GM23338 (cell line): ENCODE measurements around the gene GPR162. TPM values are rescaled to one million over a fixed set of nuclear protein-coding genes. Genes with fewer than 3 reads are reported as not detected.

ENCODE experiments used
- ATAC-seq: fragments of 200-7000 bp; cut with Tn5 transposase; 3 replicates; pipeline ENCODE4 v1.9.1; 2020
- DNase-seq: peaks from one replicate; pipeline ENCODE4 v3.0.0-alpha.2; 2015; ENCODE audit warnings: low spot score
- H2AFZ ChIP-seq: fragments of 200-600 bp; sonication (generic); 2 replicates; pipeline ENCODE4 v1.8.0; 2016; ENCODE audit warnings: antibody characterized with exemption, mild to moderate bottlenecking, moderate library complexity
- H3F3A ChIP-seq: fragments of 200-600 bp; sonication (generic); replicated peaks from 2 replicates; pipeline ENCODE4 v1.8.0; 2017; ENCODE audit warnings: antibody characterized with exemption, mixed run types, low read depth
- H3K27ac ChIP-seq: fragments of 200-600 bp; sonication (generic); 2 replicates; pipeline ENCODE4 v1.6.1; 2016; ENCODE audit warnings: low read depth
- H3K27me3 ChIP-seq: fragments of 200-600 bp; sonication (generic); 2 replicates; pipeline ENCODE4 v1.8.0; 2016; ENCODE audit warnings: mild to moderate bottlenecking, mixed run types, moderate library complexity; ENCODE audit not compliant: insufficient read depth
- H3K36me3 ChIP-seq: fragments of 200-600 bp; sonication (generic); 2 replicates; pipeline ENCODE4 v1.8.0; 2016; ENCODE audit warnings: mild to moderate bottlenecking; ENCODE audit not compliant: insufficient read depth
- H3K4me1 ChIP-seq: fragments of 200-600 bp; sonication (generic); 2 replicates; pipeline ENCODE4 v1.8.0; 2016; ENCODE audit warnings: mild to moderate bottlenecking, moderate library complexity; ENCODE audit not compliant: insufficient read depth
- H3K4me2 ChIP-seq: fragments of 200-600 bp; sonication (generic); 2 replicates; pipeline ENCODE4 v1.7.1; 2017; ENCODE audit warnings: mixed run types
- H3K4me3 ChIP-seq: fragments of 200-600 bp; sonication (generic); 2 replicates; pipeline ENCODE4 v1.6.1; 2016; ENCODE audit warnings: mixed run types
- H3K79me2 ChIP-seq: fragments of 200-600 bp; sonication (generic); replicated peaks from 2 replicates; pipeline ENCODE4 v1.8.0; 2017; ENCODE audit warnings: mild to moderate bottlenecking; ENCODE audit not compliant: insufficient read depth
- H3K9me2 ChIP-seq: fragments of 200-600 bp; sonication (generic); 2 replicates; pipeline ENCODE4 v1.8.0; 2017; ENCODE audit not compliant: insufficient read depth
- H4K20me1 ChIP-seq: fragments of 200-600 bp; sonication (generic); replicated peaks from 2 replicates; pipeline ENCODE4 v1.8.0; 2017; ENCODE audit warnings: mild to moderate bottlenecking; ENCODE audit not compliant: insufficient read depth
- H3K27ac Mint-ChIP-seq: 2 replicates; pipeline ENCODE4 v1.8.0; 2020; ENCODE audit warnings: inconsistent platforms, mild to moderate bottlenecking, moderate library complexity, mixed read lengths
- H3K27me3 Mint-ChIP-seq: 3 replicates; pipeline ENCODE4 v1.8.0; 2022; ENCODE audit warnings: low read depth, mild to moderate bottlenecking, moderate library complexity, mixed read lengths, inconsistent platforms; ENCODE audit not compliant: insufficient read depth, poor library complexity
- H3K36me3 Mint-ChIP-seq: 3 replicates; pipeline ENCODE4 v1.8.0; 2021; ENCODE audit warnings: low read depth, mild to moderate bottlenecking, inconsistent platforms, moderate library complexity, mixed read lengths
- H3K4me1 Mint-ChIP-seq: 3 replicates; pipeline ENCODE4 v1.8.0; 2020; ENCODE audit warnings: mild to moderate bottlenecking, inconsistent platforms, mixed read lengths
- H3K4me3 Mint-ChIP-seq: 3 replicates; pipeline ENCODE4 v1.8.0; 2021; ENCODE audit warnings: moderate library complexity, mild to moderate bottlenecking, inconsistent platforms, mixed read lengths
- H3K9me3 Mint-ChIP-seq: 3 replicates; pipeline ENCODE4 v1.8.0; 2020; ENCODE audit warnings: moderate library complexity, mild to moderate bottlenecking, inconsistent platforms, mixed read lengths
- CREB1 ChIP-seq: fragments of 250-450 bp; sonication (Bioruptor Pico); IDR thresholded peaks from 2 replicates; pipeline ENCODE4 v1.5.0; 2020; ENCODE audit warnings: low read depth, mild to moderate bottlenecking, moderate library complexity
- CTCF ChIP-seq, 2 experiments: fragments of 200-600 bp in 1 of 2; sonication (generic) in 1 of 2; conservative IDR thresholded peaks; 2 replicates each; pipeline versions ENCODE4 v1.5.1 to v1.6.1; 2016 to 2017; ENCODE audit warnings: antibody characterized with exemption in 2 of 2, low read depth in 2 of 2, mild to moderate bottlenecking in 2 of 2, moderate library complexity in 1 of 2
- ETS1 ChIP-seq: IDR thresholded peaks from 2 replicates; pipeline ENCODE4 v1.6.1; 2016; ENCODE audit warnings: antibody characterized with exemption
- EZH2 ChIP-seq: fragments of 200-600 bp; sonication (generic); IDR thresholded peaks from one replicate; pipeline ENCODE4 v1.8.0; 2017; ENCODE audit warnings: antibody characterized with exemption, mild to moderate bottlenecking, low read depth; ENCODE audit not compliant: unreplicated experiment
- EZH2phosphoT487 ChIP-seq: fragments of 200-600 bp; sonication (generic); IDR thresholded peaks from one replicate; pipeline ENCODE4 v1.8.1; 2018; ENCODE audit warnings: antibody characterized with exemption; ENCODE audit not compliant: unreplicated experiment
- JUNB ChIP-seq: IDR thresholded peaks from one replicate; pipeline ENCODE4 v1.6.1; 2016; ENCODE audit warnings: antibody characterized with exemption; ENCODE audit not compliant: unreplicated experiment
- NANOG ChIP-seq: IDR thresholded peaks from 2 replicates; pipeline ENCODE4 v1.6.1; 2016; ENCODE audit warnings: antibody characterized with exemption, borderline replicate concordance
- POLR2AphosphoS5 ChIP-seq: IDR thresholded peaks from 2 replicates; pipeline ENCODE4 v1.6.1; 2016; ENCODE audit warnings: antibody characterized with exemption, low read depth
- REST ChIP-seq: IDR thresholded peaks from one replicate; pipeline ENCODE4 v1.6.1; 2018; ENCODE audit warnings: antibody characterized with exemption; ENCODE audit not compliant: unreplicated experiment
- STAT1 ChIP-seq: IDR thresholded peaks from one replicate; pipeline ENCODE4 v1.6.1; 2016; ENCODE audit warnings: antibody characterized with exemption; ENCODE audit not compliant: unreplicated experiment
- ZNF114 ChIP-seq: fragments of 250-450 bp; sonication (Bioruptor Pico); IDR thresholded peaks from 2 replicates; pipeline ENCODE4 v1.5.0; 2020; ENCODE audit warnings: mild to moderate bottlenecking, moderate library complexity
- ZNF331 ChIP-seq: fragments of 250-450 bp; sonication (Bioruptor Pico); IDR thresholded peaks from 2 replicates; pipeline ENCODE4 v1.5.0; 2020; ENCODE audit warnings: low read depth, mild to moderate bottlenecking, moderate library complexity
- ZNF462 ChIP-seq: fragments of 250-450 bp; sonication (Bioruptor Pico); IDR thresholded peaks from 2 replicates; pipeline ENCODE4 v1.5.0; 2020; ENCODE audit warnings: mild to moderate bottlenecking, moderate library complexity
- polyA plus RNA-seq: library from polyadenylated mRNA; unstranded; fragments of >200 nt; fragmentation: Nextera tagmentation; extraction: Ambion mirVana; gene quantifications from 2 replicates; pipeline ENCODE4 v1.2.1, GENCODE V29; 2016
- total RNA-seq: library from RNA; depleted of rRNA; stranded (reverse); fragments of >200 nt; shearing (Covaris generic); gene quantifications from 2 replicates; pipeline ENCODE4 v1.2.3, GENCODE V29; 2014

Gene GPR162
- total and polyA plus RNA-seq, 2 experiments from 2014 or later: 4.7 to 5.0 TPM

- peaks cover 83% of the 10 kb centered on the region for H3K36me3 Mint-ChIP-seq
- H3K36me3 ChIP-seq: peaks cover 6% of the 10 kb centered on the region; the same call in 1 of the 2 replicates
- peaks cover 9% of the 10 kb centered on the region for H3K79me2 ChIP-seq
- H3K9me2 ChIP-seq: no peaks in the 10 kb centered on the region
- H3K4me1 ChIP-seq: peaks cover 10% of the 10 kb centered on the region; the same call in 1 of the 2 replicates
- ATAC-seq: no peak
- peaks cover 20% of the 10 kb centered on the region for H3K4me1 Mint-ChIP-seq
- no peak overlapping the region; the same call in 1 of the 2 replicates for H3K27ac Mint-ChIP-seq
- no peaks in the 10 kb centered on the region for H3K27me3 ChIP-seq
- no peak for DNase-seq
- peaks cover 14% of the 10 kb centered on the region for H3K27me3 Mint-ChIP-seq
- H3K4me3 Mint-ChIP-seq: no peak overlapping the region
- TF ChIP-seq ETS1: no peak
- TF ChIP-seq EZH2: no peak
- no peak for TF ChIP-seq EZH2phosphoT487
- no peak for TF ChIP-seq CREB1 (CRISPR knock-in tag)
- TF ChIP-seq NANOG: no peak
- no peak for TF ChIP-seq REST
- TF ChIP-seq ZNF331: no peak
- no peak for TF ChIP-seq POLR2AphosphoS5
- no peak for TF ChIP-seq JUNB
- TF ChIP-seq CTCF (conservative IDR thresholded peaks at IDR 0.05; ENCODE audit: low read depth in 2 of 2): no peak
- no peak for TF ChIP-seq ZNF114
- no peak for TF ChIP-seq ZNF462 (CRISPR knock-in tag)
- TF ChIP-seq STAT1: no peak
- H3F3A ChIP-seq: peaks cover 23% of the 10 kb centered on the region
- no peak overlapping the region for H2AFZ ChIP-seq
- H3K4me3 ChIP-seq: no peak overlapping the region
- no peaks in the 10 kb centered on the region for H3K9me3 Mint-ChIP-seq
- peaks cover 3% of the 10 kb centered on the region; the same call in 1 of the 2 replicates for H4K20me1 ChIP-seq
- H3K27ac ChIP-seq: peak overlapping the region; percentile 69; the same call in 1 of the 2 replicates
- no peak overlapping the region for H3K4me2 ChIP-seq
Measured at GRCh38 chr12:6834254-6834653, 12.6 kb downstream of the GPR162 start.
